HG03520 (cell line): ENCODE results near the gene GRIK3.
"Not testable (repeated sequence)": the region's sequence is repeated elsewhere in the genome, so short reads cannot be mapped to it uniquely, and the experiment has no call there.

Experiments
- ATAC-seq: cut with Tn5 transposase; IDR thresholded peaks from one replicate; pipeline ENCODE4 v1.9.1; 2021; ENCODE audit warnings: mild to moderate bottlenecking, moderate library complexity; ENCODE audit not compliant: unreplicated experiment

The GRIK3 gene

GRCh38 chr1:36911561-36912364 is 122.6 kb downstream of the GRIK3 start:
- ATAC-seq: no peak

- no peak for ATAC-seq
These were observed 123.3 kb downstream of the GRIK3 start for GRCh38 chr1:36910886-36911540.

- ATAC-seq: no peak
These were observed 124.2 kb downstream of the GRIK3 start for GRCh38 chr1:36909946-36910725.

GRCh38 chr1:36909359-36909758 is 125.0 kb downstream of the GRIK3 start:
- ATAC-seq: not testable (repeated sequence)

- no peak for ATAC-seq
These were observed 126.2 kb downstream of the GRIK3 start for GRCh38 chr1:36908096-36908495.

GRCh38 chr1:36906555-36906954 is 127.8 kb downstream of the GRIK3 start:
- no peak for ATAC-seq

GRCh38 chr1:36905941-36906340 is 128.4 kb downstream of the GRIK3 start:
- ATAC-seq: no peak

GRCh38 chr1:36900128-36900527 is 134.2 kb downstream of the GRIK3 start:
- no peak for ATAC-seq

GRCh38 chr1:36897813-36898212 is 136.5 kb downstream of the GRIK3 start:
- ATAC-seq: not testable (repeated sequence)

GRCh38 chr1:36894824-36895223 is 139.5 kb downstream of the GRIK3 start:
- ATAC-seq: no peak

GRCh38 chr1:36890776-36891175 is 143.5 kb downstream of the GRIK3 start:
- ATAC-seq: no peak

GRCh38 chr1:36889478-36890226 is 144.7 kb downstream of the GRIK3 start:
- no peak for ATAC-seq

- no peak for ATAC-seq
These were observed 145.4 kb downstream of the GRIK3 start for GRCh38 chr1:36888811-36889477.

- no peak for ATAC-seq
These were observed 148.6 kb downstream of the GRIK3 start for GRCh38 chr1:36885540-36886357.

- ATAC-seq: no peak
These were observed 149.5 kb downstream of the GRIK3 start for GRCh38 chr1:36884801-36885200.

- ATAC-seq: no peak
These were observed 150.2 kb downstream of the GRIK3 start for GRCh38 chr1:36884029-36884701.

GRCh38 chr1:36883315-36883949 is 150.9 kb downstream of the GRIK3 start:
- ATAC-seq: no peak

GRCh38 chr1:36882536-36883285 is 151.6 kb downstream of the GRIK3 start:
- no peak for ATAC-seq
